Body of pancreas (tissue), 4 donors: ENCODE results near the gene CSRP3. TPM values are rescaled to one million over a fixed set of nuclear protein-coding genes. Genes with fewer than 3 reads are reported as not detected.

Experiments
- ATAC-seq: fragments of 150-250 bp; one replicate; pipeline ENCODE4 v1.9.1; 2016
- DNase-seq, 4 donors: peaks; one replicate each; pipeline ENCODE4 v3.0.0-alpha.2; 2019
- H3K27ac ChIP-seq, 4 donors: fragments of 200-600 bp; sonication (generic); 1 replicate in 3 of 4; 2 replicates in 1 of 4; pipeline versions ENCODE4 v1.5.1 to v1.6.1; 2016 to 2019; ENCODE audit warnings: mild to moderate bottlenecking in 1 of 4, mixed read lengths in 1 of 4, moderate library complexity in 1 of 4
- H3K27me3 ChIP-seq, 2 donors: fragments of 200-600 bp; sonication (generic); one replicate each; pipeline ENCODE4 v1.6.0; 2016; ENCODE audit warnings: mild to moderate bottlenecking in 1 of 2
- H3K36me3 ChIP-seq, 2 donors: fragments of 200-600 bp; sonication (generic); replicated peaks in 1 of 2; 2 replicates each; pipeline ENCODE4 v1.5.1; 2016; ENCODE audit warnings: low read depth in 2 of 2; ENCODE audit not compliant: insufficient read depth in 1 of 2
- H3K4me1 ChIP-seq: fragments of 200-600 bp; sonication (generic); one replicate; pipeline ENCODE4 v1.6.0; 2016
- H3K4me3 ChIP-seq, 2 donors: fragments of 200-600 bp; sonication (generic); 1 replicate in 1 of 2; 2 replicates in 1 of 2; pipeline ENCODE4 v1.5.1; 2016 to 2019
- H3K9me3 ChIP-seq, 3 donors: fragments of 200-600 bp; sonication (generic); 1 replicate in 2 of 3; 2 replicates in 1 of 3; pipeline ENCODE4 v1.5.1; 2016
- POLR2A ChIP-seq, 3 donors: fragments of 450-650 bp; IDR thresholded peaks; one replicate each; pipeline ENCODE4 v1.6.1; 2016; ENCODE audit warnings: antibody characterized with exemption in 3 of 3, mild to moderate bottlenecking in 2 of 3
- WGBS, 2 donors: methylation state at CpG; one replicate each; pipeline ENCODE4 v1.1.5; 2017; 5-methylcytosine and 5-hydroxymethylcytosine counted together
- intact Hi-C: fragments of 100-400 bp; cut with DNase I; formaldehyde crosslinking; loops from one replicate; pipeline ENCODE4 v1.15.1; 2023
- total RNA-seq, 2 donors: library from RNA; depleted of rRNA; stranded (reverse); fragments of >200 nt; gene quantifications; one replicate each; pipeline ENCODE4 v1.1.0, GENCODE V29; 2016
- TF ChIP-seq, protein P1 (sequence below), 7 experiments: fragments of 450-650 bp in 4 of 7; fragments of 200-600 bp in 3 of 7; sonication (generic) in 3 of 7; IDR thresholded peaks; one replicate each; pipeline ENCODE4 v1.5.1; 2016 to 2019; ENCODE audit warnings: antibody characterized with exemption in 7 of 7

Gene CSRP3
- not detected for total RNA-seq

DNA sequence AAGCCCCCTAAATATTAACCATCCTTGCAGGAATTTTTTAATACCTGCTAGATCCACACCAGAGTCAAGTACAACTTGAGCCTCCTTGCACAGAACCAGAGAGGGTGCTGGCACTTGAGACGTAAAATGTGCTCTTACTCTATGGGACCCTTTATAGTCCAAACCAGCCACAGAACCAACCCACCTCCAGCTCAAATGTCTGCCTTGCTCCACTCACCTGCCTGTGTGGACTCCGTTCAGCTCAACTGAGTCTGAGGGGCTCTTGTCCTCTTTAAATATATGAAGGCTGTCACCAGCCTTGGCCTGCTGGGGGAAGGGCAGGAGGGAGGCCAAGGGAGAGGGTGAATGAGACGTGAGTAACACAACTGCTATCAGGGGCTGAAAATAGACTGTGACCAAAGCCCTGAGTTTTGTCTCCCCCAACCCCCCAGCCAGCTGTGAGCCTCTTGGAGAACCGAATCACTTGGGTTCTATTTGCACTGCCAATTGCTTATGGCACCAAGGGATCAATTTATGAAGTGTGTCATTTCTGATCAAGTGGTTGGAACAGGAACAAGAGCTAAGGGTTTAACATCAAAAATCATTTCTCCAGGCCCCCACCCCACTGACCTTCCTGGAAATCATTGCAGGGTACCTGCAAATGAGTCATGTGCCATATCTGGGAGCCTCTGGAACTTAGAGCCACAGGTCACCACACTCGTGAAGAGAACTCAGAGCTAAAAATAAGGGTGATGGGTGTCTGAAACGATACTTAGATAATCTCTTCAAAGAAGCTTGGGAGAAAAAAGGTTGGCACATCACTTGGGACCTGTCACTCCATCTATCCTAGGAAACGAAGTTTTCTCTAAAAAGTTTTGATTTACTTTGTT, at the start of gene CSRP3:
CSRP3 (minus strand) TSS at position 247 of the 869 bp plus-strand sequence. CDS start 9,535 bp downstream, outside the sequence.
- Histone ChIP-seq H3K27me3 (no peaks in the 10 kb centered on the region), H3K36me3 (no peaks in the 10 kb centered on the region), H3K27ac (no peak within 1 kb of the TSS), H3K4me3 (no peak within 1 kb of the TSS), H3K4me1 (no peaks in the 10 kb centered on the region), H3K9me3 (no peaks in the 10 kb centered on the region)
- DNase-seq (no peak), ATAC-seq (no peak)
- TF ChIP-seq, protein P1, sequence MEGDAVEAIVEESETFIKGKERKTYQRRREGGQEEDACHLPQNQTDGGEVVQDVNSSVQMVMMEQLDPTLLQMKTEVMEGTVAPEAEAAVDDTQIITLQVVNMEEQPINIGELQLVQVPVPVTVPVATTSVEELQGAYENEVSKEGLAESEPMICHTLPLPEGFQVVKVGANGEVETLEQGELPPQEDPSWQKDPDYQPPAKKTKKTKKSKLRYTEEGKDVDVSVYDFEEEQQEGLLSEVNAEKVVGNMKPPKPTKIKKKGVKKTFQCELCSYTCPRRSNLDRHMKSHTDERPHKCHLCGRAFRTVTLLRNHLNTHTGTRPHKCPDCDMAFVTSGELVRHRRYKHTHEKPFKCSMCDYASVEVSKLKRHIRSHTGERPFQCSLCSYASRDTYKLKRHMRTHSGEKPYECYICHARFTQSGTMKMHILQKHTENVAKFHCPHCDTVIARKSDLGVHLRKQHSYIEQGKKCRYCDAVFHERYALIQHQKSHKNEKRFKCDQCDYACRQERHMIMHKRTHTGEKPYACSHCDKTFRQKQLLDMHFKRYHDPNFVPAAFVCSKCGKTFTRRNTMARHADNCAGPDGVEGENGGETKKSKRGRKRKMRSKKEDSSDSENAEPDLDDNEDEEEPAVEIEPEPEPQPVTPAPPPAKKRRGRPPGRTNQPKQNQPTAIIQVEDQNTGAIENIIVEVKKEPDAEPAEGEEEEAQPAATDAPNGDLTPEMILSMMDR (IDR thresholded peaks at IDR 0.05): no peak
- no peak for TF ChIP-seq POLR2A (IDR thresholded peaks at IDR 0.05)
- intact Hi-C loops: no loop called here
- 68 to 78% methylated on average over 6 to 7 of the region's 7 CpGs for WGBS, 2 donors

GRCh38 chr11:19251577-19251976, 49.8 kb upstream of the CSRP3 start:
- Histone ChIP-seq H3K27ac (no peak overlapping the region), H3K27me3 (no peaks in the 10 kb centered on the region), H3K4me3 (no peak overlapping the region), H3K4me1 (no peaks in the 10 kb centered on the region), H3K36me3 (no peaks in the 10 kb centered on the region), H3K9me3 (no peaks in the 10 kb centered on the region)
- intact Hi-C loops: no loop called here
- ATAC-seq (no peak), DNase-seq (no peak)
- TF ChIP-seq, protein P1 (IDR thresholded peaks at IDR 0.05): no peak
- TF ChIP-seq POLR2A (IDR thresholded peaks at IDR 0.05): no peak

DNA sequence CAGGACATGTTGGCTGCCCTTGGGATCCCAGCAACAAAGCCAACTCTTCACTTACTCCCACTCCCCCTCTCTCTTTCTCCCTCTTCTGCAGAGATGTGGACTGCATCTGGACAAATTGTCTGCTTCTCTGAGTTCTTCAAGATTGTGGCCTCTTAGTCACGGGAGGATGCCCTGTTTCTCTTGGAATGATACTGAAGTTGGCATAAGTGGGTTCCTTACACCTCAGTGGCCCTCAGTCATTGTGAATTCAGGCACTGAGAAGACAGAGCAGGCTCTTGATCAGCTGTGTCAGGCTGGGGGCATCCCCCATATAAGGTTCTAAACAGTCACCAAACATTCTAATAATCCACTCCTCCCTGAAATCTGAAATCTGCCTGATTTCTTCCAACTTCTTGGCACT, 45.0 kb upstream of the CSRP3 start:
- H3K4me3 ChIP-seq: no peak overlapping the region
- H3K9me3 ChIP-seq: no peaks in the 10 kb centered on the region
- peaks cover 14% of the 10 kb centered on the region for H3K4me1 ChIP-seq
- H3K27ac ChIP-seq: no peak overlapping the region
- WGBS, 2 donors: 87 to 100% methylated on average over 1 of the region's 1 CpG
- no peaks in the 10 kb centered on the region for H3K36me3 ChIP-seq
- H3K27me3 ChIP-seq: peaks cover 0 to 9% of the 10 kb centered on the region in 2 donors
- TF ChIP-seq, protein P1 (IDR thresholded peaks at IDR 0.05): no peak
- TF ChIP-seq POLR2A (IDR thresholded peaks at IDR 0.05): no peak
- no peak for ATAC-seq
- intact Hi-C loops: no loop called here
- no peak for DNase-seq

GRCh38 chr11:19245351-19245750, 43.6 kb upstream of the CSRP3 start:
- DNase-seq: no peak
- ATAC-seq: no peak
- Histone ChIP-seq H3K4me3 (no peak overlapping the region), H3K27ac (no peak overlapping the region), H3K9me3 (no peaks in the 10 kb centered on the region), H3K4me1 (peaks cover 23% of the 10 kb centered on the region), H3K27me3 (peaks cover 0 to 16% of the 10 kb centered on the region in 2 donors), H3K36me3 (no peaks in the 10 kb centered on the region)
- WGBS, 2 donors: 69 to 86% methylated on average over 5 of the region's 5 CpGs
- intact Hi-C loops: no loop called here
- TF ChIP-seq, protein P1 (IDR thresholded peaks at IDR 0.05): no peak

GRCh38 chr11:19244621-19245020, 42.8 kb upstream of the CSRP3 start:
- H3K4me3 ChIP-seq: no peak overlapping the region
- H3K36me3 ChIP-seq: no peaks in the 10 kb centered on the region
- H3K27ac ChIP-seq: no peak overlapping the region
- peaks cover 27% of the 10 kb centered on the region for H3K4me1 ChIP-seq
- TF ChIP-seq POLR2A (IDR thresholded peaks at IDR 0.05): no peak
- TF ChIP-seq, protein P1 (IDR thresholded peaks at IDR 0.05): no peak
- intact Hi-C loops: no loop called here
- DNase-seq (no peak), ATAC-seq (no peak)
- no peaks in the 10 kb centered on the region for H3K9me3 ChIP-seq
- H3K27me3 ChIP-seq: peaks cover 0 to 16% of the 10 kb centered on the region in 2 donors
- WGBS, 2 donors: 56 to 81% methylated on average over 2 of the region's 2 CpGs
